Transverse colon (tissue), 3 donors: ENCODE data around the gene IL1B.

Source experiments
- CTCF ChIP-seq, 5 experiments: fragments of 200-600 bp in 3 of 5; fragments of 450-650 bp in 2 of 5; sonication (generic) in 3 of 5; IDR thresholded peaks; 1 replicate in 2 of 5; 2 replicates in 3 of 5; pipeline ENCODE4 v1.5.1; 2016 to 2017; ENCODE audit warnings: antibody characterized with exemption in 5 of 5, inconsistent platforms in 3 of 5, mild to moderate bottlenecking in 2 of 5, moderate library complexity in 1 of 5
- POLR2A ChIP-seq: fragments of 450-650 bp; IDR thresholded peaks from one replicate; pipeline ENCODE4 v1.6.1; 2016; ENCODE audit warnings: antibody characterized with exemption, mild to moderate bottlenecking, moderate library complexity

GRCh38 chr2:112821682-112822081 is 14.9 kb downstream of the IL1B start:
- TF ChIP-seq POLR2A = no peak
- TF ChIP-seq CTCF (IDR thresholded peaks at IDR 0.05) = no peak
